HTERT RPE-1 (cell line): ENCODE results near the gene RNPEPL1.

ENCODE experiments used
- in situ Hi-C: fragments of 300-500 bp; cut with MboI; formaldehyde crosslinking; loops from 4 replicates; pipeline ENCODE4 v1.14.3; 2020; ENCODE audit warnings: low sequenced_read_pairs

The RNPEPL1 gene

GRCh38 chr2:240624011-240624949 is 56.0 kb downstream of the RNPEPL1 start:
- in situ Hi-C loops, result no loop called here

- in situ Hi-C loops, result no loop called here
Measured at GRCh38 chr2:240624950-240625621, 56.8 kb downstream of the RNPEPL1 start, which contains the start of gene GPR35. GPR35 (plus strand) TSS chr2:240625480; CDS start chr2:240629953, 4,473 bp downstream.

GRCh38 chr2:240626531-240627300 is 58.4 kb downstream of the RNPEPL1 start:
- in situ Hi-C loops, result no loop called here

- in situ Hi-C loops, result no loop called here
Measured at GRCh38 chr2:240627736-240628506, 59.6 kb downstream of the RNPEPL1 start.

- in situ Hi-C loops, result no loop called here
Measured at GRCh38 chr2:240628507-240628807, 60.2 kb downstream of the RNPEPL1 start.

- in situ Hi-C loops, result no loop called here
Measured at GRCh38 chr2:240628808-240629618, 60.7 kb downstream of the RNPEPL1 start.

- in situ Hi-C loops, result no loop called here
Measured at GRCh38 chr2:240629619-240629967, 61.3 kb downstream of the RNPEPL1 start.

GRCh38 chr2:240629968-240630770 is 61.9 kb downstream of the RNPEPL1 start:
- in situ Hi-C loops, result no loop called here
